Measurements from ENCODE around the gene MTF2. TPM values are rescaled to one million over a fixed set of nuclear protein-coding genes. Genes with fewer than 3 reads are reported as not detected.

The MTF2 gene
- total RNA-seq, 1 donor from 2014 or later: 16.7 TPM

- Histone ChIP-seq H3K4me1 (peaks cover 40% of the 10 kb centered on the region), H3K27me3 (no peaks in the 10 kb centered on the region), H3K36me3 (no peaks in the 10 kb centered on the region), H3K4me3 (peak overlapping the region; percentile 97 to 99), H3K9me3 (no peaks in the 10 kb centered on the region), H3K27ac (peak overlapping the region; percentile 99)
- no peak for DNase-seq (ENCODE audit: extremely low spot score in 2 of 2)
- intact Hi-C loops (cut with DNase I): no loop called here
- no peak for TF ChIP-seq POLR2A (IDR thresholded peaks at IDR 0.05)
- no peak for TF ChIP-seq POLR2AphosphoS5 (IDR thresholded peaks at IDR 0.05; ENCODE audit: insufficient read depth in 1 of 2, low read depth in 1 of 2)
- TF ChIP-seq CTCF (IDR thresholded peaks at IDR 0.05): no peak
These were observed 99.3 kb downstream of the MTF2 start for GRCh38 chr1:93178418-93178817.

- H3K4me1 ChIP-seq: peaks cover 36% of the 10 kb centered on the region
- intact Hi-C loops (cut with DNase I): no loop called here
- H3K9me3 ChIP-seq: no peaks in the 10 kb centered on the region
- DNase-seq (ENCODE audit: extremely low spot score in 2 of 2): peak in 1 of 2 donors; percentile 99
- no peaks in the 10 kb centered on the region for H3K36me3 ChIP-seq
- peak within 1 kb of the TSS; percentile 99 for H3K27ac ChIP-seq
- peak within 1 kb of the TSS; percentile 97 to 99 for H3K4me3 ChIP-seq
- no peaks in the 10 kb centered on the region for H3K27me3 ChIP-seq
- TF ChIP-seq CTCF (IDR thresholded peaks at IDR 0.05) (peak in 1 of 3 experiments; percentile 16), POLR2A (IDR thresholded peaks at IDR 0.05) (peak in 1 of 2 donors; percentile 98), POLR2AphosphoS5 (IDR thresholded peaks at IDR 0.05; ENCODE audit: insufficient read depth in 1 of 2, low read depth in 1 of 2) (peak; percentile 74 to 100)
These were observed 101.0 kb downstream of the MTF2 start, which contains the start of gene TMED5 for GRCh38 chr1:93179886-93180722. Gene TMED5 (minus strand): TSS chr1:93180413. CDS start chr1:93180242, 171 bp downstream.

GRCh38 chr1:93180723-93181613 is 101.9 kb downstream of the MTF2 start, which contains the start of gene CCDC18:
Gene CCDC18 (plus strand): TSS chr1:93180724. CDS start chr1:93183362, 2,638 bp downstream.
- Histone ChIP-seq H3K27ac (peak within 1 kb of the TSS; percentile 99), H3K4me1 (peaks cover 36% of the 10 kb centered on the region), H3K4me3 (peak within 1 kb of the TSS; percentile 97 to 99), H3K9me3 (no peaks in the 10 kb centered on the region), H3K27me3 (no peaks in the 10 kb centered on the region), H3K36me3 (no peaks in the 10 kb centered on the region)
- DNase-seq (ENCODE audit: extremely low spot score in 2 of 2): no peak
- intact Hi-C loops (cut with DNase I): no loop called here
- no peak for TF ChIP-seq POLR2AphosphoS5 (IDR thresholded peaks at IDR 0.05; ENCODE audit: insufficient read depth in 1 of 2, low read depth in 1 of 2)
- TF ChIP-seq POLR2A (IDR thresholded peaks at IDR 0.05): no peak
- TF ChIP-seq CTCF (IDR thresholded peaks at IDR 0.05): no peak

GRCh38 chr1:93186667-93187066 is 107.6 kb downstream of the MTF2 start:
- H3K27me3 ChIP-seq: no peaks in the 10 kb centered on the region
- no peak for DNase-seq (ENCODE audit: extremely low spot score in 2 of 2)

More at GRCh38 chr1:93186667-93187066, 107.6 kb downstream of the MTF2 start:
- Histone ChIP-seq H3K36me3 (no peaks in the 10 kb centered on the region), H3K27ac (no peak overlapping the region), H3K4me1 (no peaks in the 10 kb centered on the region), H3K9me3 (no peaks in the 10 kb centered on the region), H3K4me3 (no peak overlapping the region)
- intact Hi-C loops (cut with DNase I): no loop called here
- TF ChIP-seq CTCF (IDR thresholded peaks at IDR 0.05) (no peak), POLR2AphosphoS5 (IDR thresholded peaks at IDR 0.05; ENCODE audit: insufficient read depth in 1 of 2, low read depth in 1 of 2) (no peak), POLR2A (IDR thresholded peaks at IDR 0.05) (no peak)

Other genes starting within 250 kb of the MTF2 start
- 1,502 TPM for gene RPL5, start 247.2 kb upstream of the MTF2 start, total RNA-seq
- gene DIPK1A, start 117.8 kb upstream of the MTF2 start, total RNA-seq: 7.9 TPM
- 40.8 TPM for gene TMED5, start 101.1 kb downstream of the MTF2 start, total RNA-seq
- 17.7 TPM for gene CCDC18, start 101.4 kb downstream of the MTF2 start, total RNA-seq